HG02759 (cell line): ENCODE data around the gene ZSWIM1.
A peak's percentile ranks its signal among the peaks of the same experiment; 100 is the strongest.
"Not testable (repeated sequence)": the region's sequence is repeated elsewhere in the genome, so short reads cannot be mapped to it uniquely, and the experiment has no call there.

Experiments used
- ATAC-seq: cut with Tn5 transposase; IDR thresholded peaks from one replicate; pipeline ENCODE4 v1.9.1; 2021; ENCODE audit warnings: mild to moderate bottlenecking, moderate library complexity; ENCODE audit not compliant: unreplicated experiment

Gene ZSWIM1

DNA sequence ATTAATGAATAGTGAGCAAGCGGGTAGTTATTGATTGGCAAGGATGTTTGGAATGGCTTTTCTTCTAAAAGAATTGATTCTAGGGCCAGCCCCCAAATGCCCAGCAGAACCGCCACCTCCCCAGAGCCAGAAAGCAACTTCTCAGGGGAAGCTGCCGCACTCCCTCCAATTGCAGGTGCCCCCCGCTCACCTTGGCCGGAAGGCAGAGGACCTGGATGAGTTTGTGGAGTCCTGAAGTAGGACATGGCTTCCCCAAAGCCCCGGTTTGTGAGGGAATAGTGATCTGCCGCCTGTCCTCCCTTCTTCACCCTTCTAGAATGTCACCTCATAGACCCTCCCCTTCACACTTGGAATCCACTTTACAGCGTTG is 6.3 kb downstream of the ZSWIM1 start, which contains the start of gene SPATA25:
TSS of gene SPATA25 (minus strand) at position 277 of the 370 bp plus-strand sequence. CDS start at position 245, 32 bp downstream.
- ATAC-seq: no peak

DNA sequence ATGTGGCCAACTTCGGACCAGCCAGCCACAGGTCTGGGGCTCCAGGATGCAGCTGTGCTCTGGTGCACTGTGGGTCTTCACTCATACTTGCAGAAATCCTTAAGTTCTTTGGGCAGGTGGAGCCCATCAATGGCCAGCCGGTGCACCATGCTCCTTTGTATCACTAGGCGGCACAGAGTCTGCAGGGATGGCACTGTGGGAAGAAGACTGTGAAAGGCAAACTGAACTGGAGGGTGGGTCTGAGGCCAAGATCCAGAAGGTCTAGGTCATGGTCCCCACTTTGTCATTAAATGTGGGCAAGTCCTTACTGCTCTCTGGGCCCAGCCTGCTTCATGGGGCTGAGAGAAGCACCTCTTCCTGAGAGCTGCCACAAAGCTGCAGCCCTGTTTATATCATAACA is 7.7 kb downstream of the ZSWIM1 start:
- ATAC-seq: no peak

DNA sequence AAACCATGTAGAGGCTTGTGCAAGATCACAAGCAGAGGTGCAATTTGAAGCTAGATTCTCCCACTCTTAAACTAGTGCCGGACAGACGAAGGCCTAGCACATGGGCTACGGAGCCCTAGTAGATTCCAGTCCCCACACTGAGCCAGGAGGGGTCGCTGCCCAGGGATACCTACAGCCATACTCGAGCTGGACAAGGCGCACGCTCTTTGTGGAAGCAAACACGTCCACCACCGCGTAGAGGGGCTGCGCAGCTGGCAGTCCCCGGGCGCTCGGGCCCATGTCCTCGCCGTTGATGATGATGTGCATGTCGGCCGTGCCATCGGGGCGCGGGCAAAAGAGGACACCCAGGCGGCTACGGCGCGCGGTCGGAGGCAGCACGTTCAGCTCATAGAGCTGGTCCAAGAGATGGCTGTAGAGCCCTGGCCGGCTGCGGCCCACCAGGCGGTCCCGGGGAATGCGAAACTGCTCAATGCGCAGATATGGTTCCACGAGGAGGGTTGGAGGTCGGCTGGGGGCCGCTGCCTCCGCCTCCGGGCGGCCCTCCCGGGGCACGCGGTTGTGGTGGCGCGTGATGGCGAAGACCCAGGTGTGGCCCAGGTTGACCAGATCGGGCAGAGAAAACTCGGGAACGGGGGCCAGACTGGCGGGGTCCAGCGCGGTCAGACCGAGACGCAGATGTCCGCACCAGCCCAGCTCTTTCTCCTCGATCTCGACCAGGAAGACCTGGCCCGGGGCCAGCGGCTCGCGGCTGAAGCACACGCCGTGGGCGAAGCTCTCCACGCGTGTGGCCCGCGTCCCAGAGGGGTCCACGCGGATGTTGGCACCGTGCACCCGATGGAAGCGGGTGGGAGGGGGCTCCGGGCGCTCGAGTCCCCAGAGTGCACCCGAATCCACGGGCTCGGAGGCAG is 9.3 kb downstream of the ZSWIM1 start:
- peak; percentile 20 for ATAC-seq

GRCh38 chr20:45890985-45891983 is 10.3 kb downstream of the ZSWIM1 start, which contains the start of the genes CTSA and NEURL2:
Gene CTSA (plus strand): TSS chr20:45891335. CDS start chr20:45891569, 234 bp downstream.
Gene NEURL2 (minus strand): TSS chr20:45891208. CDS start chr20:45890991, 217 bp downstream.
- ATAC-seq: peak; percentile 82

GRCh38 chr20:45892049-45892825 is 11.2 kb downstream of the ZSWIM1 start:
- ATAC-seq: no peak

DNA sequence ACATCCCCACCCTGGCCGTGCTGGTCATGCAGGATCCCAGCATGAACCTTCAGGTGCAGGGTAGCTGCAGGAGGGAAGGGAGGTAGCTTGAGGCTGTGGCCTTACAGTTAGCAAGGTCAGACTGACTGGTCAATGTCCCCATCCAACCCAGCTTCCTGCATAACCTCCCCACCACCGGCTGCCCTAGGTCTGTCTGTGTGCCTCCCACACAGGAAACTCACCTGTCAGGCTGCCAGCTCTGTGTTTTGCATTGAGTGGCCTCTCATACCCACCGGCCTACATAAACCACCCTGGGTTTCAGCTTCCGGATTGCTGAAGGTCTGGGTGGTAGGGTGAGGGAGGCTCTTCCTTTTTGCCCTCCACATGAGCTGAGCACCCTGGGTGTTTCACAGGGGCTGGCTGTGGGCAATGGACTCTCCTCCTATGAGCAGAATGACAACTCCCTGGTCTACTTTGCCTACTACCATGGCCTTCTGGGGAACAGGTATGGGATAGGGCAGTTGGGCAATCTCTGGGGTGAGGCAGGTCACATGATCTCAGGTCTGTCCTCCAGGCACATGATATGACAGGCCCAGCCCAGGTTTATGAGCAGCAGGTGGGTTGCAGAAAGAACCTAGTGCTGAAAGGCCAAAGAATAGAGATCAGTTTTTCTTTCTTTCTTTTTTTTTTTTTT is 11.9 kb downstream of the ZSWIM1 start:
- ATAC-seq: no peak

- ATAC-seq: no peak
Measured at GRCh38 chr20:45893831-45894230, 12.8 kb downstream of the ZSWIM1 start.

DNA sequence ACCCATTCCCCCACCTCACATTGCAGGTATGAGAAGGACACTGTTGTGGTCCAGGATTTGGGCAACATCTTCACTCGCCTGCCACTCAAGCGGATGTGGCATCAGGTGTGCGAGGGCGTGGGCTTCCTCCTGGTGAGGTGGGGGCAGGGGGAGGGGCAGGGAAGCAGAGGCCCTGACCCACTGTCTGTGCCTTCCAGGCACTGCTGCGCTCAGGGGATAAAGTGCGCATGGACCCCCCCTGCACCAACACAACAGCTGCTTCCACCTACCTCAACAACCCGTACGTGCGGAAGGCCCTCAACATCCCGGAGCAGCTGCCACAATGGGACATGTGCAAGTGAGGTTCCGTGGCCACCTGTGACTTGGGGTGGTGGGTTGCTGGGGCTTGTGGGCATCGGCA is 13.8 kb downstream of the ZSWIM1 start:
- ATAC-seq: no peak

GRCh38 chr20:45896641-45897161 is 15.7 kb downstream of the ZSWIM1 start:
- ATAC-seq: no peak

GRCh38 chr20:45897289-45897688 is 16.3 kb downstream of the ZSWIM1 start:
- no peak for ATAC-seq

- no peak for ATAC-seq
Measured at GRCh38 chr20:45897692-45898091, 16.7 kb downstream of the ZSWIM1 start.

DNA sequence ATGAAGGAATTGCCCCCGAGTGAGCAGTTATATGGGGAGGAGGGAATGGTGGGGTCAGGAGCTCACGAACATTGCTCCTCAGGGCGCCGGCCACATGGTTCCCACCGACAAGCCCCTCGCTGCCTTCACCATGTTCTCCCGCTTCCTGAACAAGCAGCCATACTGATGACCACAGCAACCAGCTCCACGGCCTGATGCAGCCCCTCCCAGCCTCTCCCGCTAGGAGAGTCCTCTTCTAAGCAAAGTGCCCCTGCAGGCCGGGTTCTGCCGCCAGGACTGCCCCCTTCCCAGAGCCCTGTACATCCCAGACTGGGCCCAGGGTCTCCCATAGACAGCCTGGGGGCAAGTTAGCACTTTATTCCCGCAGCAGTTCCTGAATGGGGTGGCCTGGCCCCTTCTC is 17.3 kb downstream of the ZSWIM1 start:
- ATAC-seq: no peak

GRCh38 chr20:45899046-45899835 is 18.2 kb downstream of the ZSWIM1 start:
- no peak for ATAC-seq

DNA sequence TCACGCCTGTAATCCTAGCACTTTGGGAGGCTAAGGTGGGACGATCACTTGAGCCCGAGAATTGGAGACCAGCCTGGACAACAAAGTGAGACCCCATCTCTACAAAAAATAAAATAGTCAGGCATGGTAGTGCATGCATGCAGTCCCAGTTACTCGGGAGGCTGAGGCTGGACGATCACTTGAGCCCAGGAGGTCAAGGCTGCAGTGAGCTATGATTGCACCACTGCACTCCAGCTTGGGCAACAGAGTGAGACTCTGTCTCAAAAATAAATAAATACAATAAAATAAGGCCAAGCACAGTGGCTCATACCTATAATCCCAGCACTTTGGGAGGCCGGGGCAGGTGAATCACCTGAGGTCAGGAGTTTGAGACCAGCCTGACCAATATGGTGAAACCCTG is 20.3 kb downstream of the ZSWIM1 start:
- ATAC-seq: not testable (repeated sequence)

DNA sequence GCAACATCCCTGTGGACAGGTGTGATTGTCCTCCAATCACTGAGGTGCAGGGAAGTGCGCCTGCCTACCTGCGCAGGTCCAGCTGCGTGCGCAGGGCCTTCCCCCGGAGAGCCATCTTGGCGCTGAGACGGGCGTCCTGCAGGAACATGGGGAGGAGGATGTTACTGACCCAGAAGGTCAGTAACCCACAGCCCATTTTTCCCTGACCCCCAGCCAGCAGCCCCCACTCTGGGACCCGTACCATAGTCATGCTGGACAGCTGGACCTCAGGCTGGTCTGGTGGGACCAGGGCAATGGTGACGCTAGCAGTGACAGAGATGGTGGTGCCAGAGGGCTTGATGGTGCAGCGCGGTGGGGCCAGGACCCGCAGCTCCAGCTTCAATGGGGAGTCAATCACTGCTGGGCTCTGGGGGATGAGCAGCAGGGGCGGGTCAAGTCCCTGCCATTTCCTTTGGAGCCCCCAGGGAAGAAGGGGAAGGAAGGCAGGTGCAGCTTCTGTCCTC is 21.2 kb downstream of the ZSWIM1 start:
- ATAC-seq: no peak

GRCh38 chr20:45904583-45905504 is 23.8 kb downstream of the ZSWIM1 start:
- no peak for ATAC-seq

- no peak for ATAC-seq
Measured at GRCh38 chr20:45905505-45906079, 24.6 kb downstream of the ZSWIM1 start.
